D721Med (cell line): ENCODE measurements around the gene HNF1B.

Source experiments
- DNase-seq: peaks from one replicate; pipeline ENCODE4 v3.0.0; 2011; ENCODE audit warnings: low spot score; ENCODE audit not compliant: insufficient read length
- FAIRE-seq: peaks from 2 replicates; lab custom pipeline; 2011; peaks lifted over from hg19 to GRCh38; lab: Jason Lieb, UNC
- TF ChIP-seq, protein P1 (sequence below): IDR thresholded peaks from 2 replicates; pipeline ENCODE4 v1.5.1; 2012; ENCODE audit warnings: mild to moderate bottlenecking, control low read depth; ENCODE audit not compliant: insufficient read depth; ENCODE audit errors: missing control alignments

HNF1B gene

GRCh38 chr17:37717627-37718323, 27.1 kb downstream of the HNF1B start:
- FAIRE-seq (no peak), DNase-seq (no peak)
- TF ChIP-seq, protein P1, sequence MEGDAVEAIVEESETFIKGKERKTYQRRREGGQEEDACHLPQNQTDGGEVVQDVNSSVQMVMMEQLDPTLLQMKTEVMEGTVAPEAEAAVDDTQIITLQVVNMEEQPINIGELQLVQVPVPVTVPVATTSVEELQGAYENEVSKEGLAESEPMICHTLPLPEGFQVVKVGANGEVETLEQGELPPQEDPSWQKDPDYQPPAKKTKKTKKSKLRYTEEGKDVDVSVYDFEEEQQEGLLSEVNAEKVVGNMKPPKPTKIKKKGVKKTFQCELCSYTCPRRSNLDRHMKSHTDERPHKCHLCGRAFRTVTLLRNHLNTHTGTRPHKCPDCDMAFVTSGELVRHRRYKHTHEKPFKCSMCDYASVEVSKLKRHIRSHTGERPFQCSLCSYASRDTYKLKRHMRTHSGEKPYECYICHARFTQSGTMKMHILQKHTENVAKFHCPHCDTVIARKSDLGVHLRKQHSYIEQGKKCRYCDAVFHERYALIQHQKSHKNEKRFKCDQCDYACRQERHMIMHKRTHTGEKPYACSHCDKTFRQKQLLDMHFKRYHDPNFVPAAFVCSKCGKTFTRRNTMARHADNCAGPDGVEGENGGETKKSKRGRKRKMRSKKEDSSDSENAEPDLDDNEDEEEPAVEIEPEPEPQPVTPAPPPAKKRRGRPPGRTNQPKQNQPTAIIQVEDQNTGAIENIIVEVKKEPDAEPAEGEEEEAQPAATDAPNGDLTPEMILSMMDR = no peak

DNA sequence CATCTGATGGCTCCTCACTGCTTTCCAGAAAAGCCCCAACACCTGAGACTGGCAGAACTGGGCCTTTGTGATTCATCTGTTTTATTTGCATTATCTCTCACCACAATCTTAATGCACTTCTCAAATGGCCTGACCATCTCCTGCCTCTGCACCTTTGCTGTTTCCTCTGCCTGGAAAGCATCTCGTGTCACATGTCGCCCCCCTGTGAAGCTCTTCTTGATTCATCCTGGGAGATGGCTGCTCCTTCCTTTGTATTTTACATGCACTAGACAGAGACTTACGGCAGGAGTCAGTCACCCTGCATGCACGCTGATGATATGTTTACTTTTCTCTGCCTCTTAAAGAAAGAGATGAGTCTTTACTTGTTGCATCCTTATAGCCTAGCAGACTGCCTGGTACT, 30.0 kb downstream of the HNF1B start:
- TF ChIP-seq, protein P1 = no peak
- DNase-seq (no peak), FAIRE-seq (no peak)

DNA sequence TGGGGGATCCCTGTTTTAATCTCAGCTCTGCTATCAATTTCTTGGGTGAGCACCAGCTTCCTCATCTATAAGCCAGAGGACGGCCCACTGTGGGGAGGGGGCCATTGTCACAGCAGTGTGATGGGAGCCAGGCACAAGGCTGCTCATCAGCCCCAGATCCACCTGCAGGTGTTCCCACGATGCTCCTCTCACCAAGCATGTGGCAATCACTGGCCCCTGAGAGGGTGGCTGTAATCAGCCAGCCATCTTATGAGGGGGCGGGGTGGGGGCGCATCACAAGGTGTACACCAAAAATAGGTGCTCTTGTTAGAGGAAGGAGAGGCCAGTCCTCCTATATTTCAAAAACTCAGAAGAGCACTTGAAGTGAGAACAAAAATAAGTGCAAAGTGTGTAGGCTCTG, 31.2 kb downstream of the HNF1B start:
- no peak for DNase-seq
- TF ChIP-seq, protein P1 = no peak
- no peak for FAIRE-seq

DNA sequence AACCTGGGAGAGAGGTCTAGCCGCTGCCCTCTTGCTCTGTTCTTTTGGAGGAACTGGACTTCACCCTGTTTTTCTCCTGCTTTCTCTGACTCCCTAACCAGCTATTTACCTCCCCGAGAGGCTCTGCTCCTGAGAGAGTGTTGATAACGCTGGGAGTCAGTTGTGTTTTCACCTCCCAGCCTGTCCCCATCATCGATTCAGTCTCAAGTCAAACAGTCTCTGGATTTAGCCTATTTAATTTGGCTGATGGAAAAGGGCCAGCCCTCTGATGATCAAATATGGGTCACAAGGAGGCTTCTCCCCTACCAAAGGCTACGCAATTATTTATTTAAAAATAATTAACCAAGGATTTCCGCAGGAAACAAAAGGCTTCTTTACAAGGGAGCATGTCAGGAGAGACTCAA, 31.8 kb downstream of the HNF1B start:
- no peak for FAIRE-seq
- TF ChIP-seq, protein P1 = no peak

GRCh38 chr17:37711113-37711512, 33.7 kb downstream of the HNF1B start:
- TF ChIP-seq, protein P1 = no peak
- no peak for DNase-seq
- no peak for FAIRE-seq

More for the DNA sequence above, 31.8 kb downstream of the HNF1B start:
- DNase-seq = no peak

DNA sequence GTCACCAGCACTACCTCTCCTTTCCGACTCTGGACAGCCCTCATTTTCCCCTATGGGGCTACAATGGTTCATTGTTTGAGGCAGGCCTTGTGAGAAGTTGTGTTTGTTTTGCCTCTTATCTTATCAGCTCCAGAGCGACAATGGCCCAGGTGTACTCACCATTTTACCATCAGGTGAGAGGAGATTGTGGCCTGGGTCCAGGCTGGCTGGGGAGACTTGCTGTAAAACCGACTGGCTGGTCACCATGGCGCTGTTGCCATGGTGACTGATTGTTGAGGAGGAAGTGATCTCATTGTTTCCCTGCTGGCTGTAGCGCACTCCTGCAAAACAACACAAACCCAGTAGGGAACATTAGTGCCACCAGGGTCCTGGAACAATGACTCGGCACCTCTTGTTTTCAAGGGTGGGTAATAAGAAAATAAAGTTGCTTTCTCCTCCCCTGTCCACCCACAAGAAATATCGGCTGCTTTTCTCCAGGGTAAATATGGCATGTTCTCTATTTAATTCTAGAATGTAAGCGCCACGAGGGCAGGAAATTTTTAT, 34.4 kb downstream of the HNF1B start:
- TF ChIP-seq, protein P1 = no peak
- FAIRE-seq (no peak), DNase-seq (no peak)

DNA sequence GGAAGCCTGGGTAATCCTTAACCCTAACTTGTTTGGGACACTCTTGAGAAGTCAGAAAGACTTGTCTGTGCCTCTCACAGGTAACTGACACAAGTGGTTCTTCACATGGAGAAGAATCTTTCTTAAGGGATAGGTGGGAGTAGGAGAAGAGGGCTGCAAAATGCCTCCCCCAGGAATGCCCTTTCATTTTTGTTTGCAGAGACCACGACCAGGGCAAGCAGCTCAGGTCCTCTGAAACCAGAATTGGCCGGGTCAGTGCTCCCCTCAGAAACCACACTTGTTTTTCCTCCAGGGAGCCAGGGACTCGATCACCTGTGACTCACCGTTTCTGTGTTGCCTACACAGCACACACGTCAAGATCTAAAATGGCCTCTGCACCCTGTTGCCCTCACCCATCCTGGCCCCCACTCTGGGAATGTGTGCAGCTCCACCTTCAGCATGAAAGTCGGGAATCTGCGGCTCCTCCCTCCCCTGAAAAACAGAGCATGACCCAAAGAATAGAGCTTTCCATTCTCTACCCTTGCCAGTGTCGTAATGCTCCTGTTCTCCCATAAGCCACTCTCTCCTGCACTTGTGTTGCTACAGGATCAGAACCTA, 36.1 kb downstream of the HNF1B start:
- TF ChIP-seq, protein P1 = no peak
- DNase-seq (no peak), FAIRE-seq (no peak)
